Motor neuron (in vitro differentiated cells): ENCODE measurements around the gene SENP1. TPM values are rescaled to one million over a fixed set of nuclear protein-coding genes. Genes with fewer than 3 reads are reported as not detected.

Experiments
- ATAC-seq, 8 experiments: fragments of 200-7000 bp; cut with Tn5 transposase; replicated peaks in 6 of 8; 2 replicates each; pipeline ENCODE4 v1.8.0; 2021; ENCODE audit warnings: mild to moderate bottlenecking in 8 of 8, moderate library complexity in 8 of 8
- H3K27ac ChIP-seq, 2 donors: fragments of 250-450 bp; sonication (Bioruptor Pico); 2 replicates each; pipeline ENCODE4 v1.9.0; 2021; ENCODE audit warnings: antibody characterized with exemption in 2 of 2, mild to moderate bottlenecking in 2 of 2, moderate library complexity in 1 of 2
- H3K4me1 ChIP-seq, 2 donors: fragments of 250-450 bp; sonication (Bioruptor Pico); replicated peaks in 1 of 2; 2 replicates each; pipeline ENCODE4 v1.6.1; 2021; ENCODE audit warnings: antibody characterized with exemption in 2 of 2, mild to moderate bottlenecking in 2 of 2, moderate library complexity in 1 of 2
- H3K4me3 ChIP-seq, 5 donors: fragments of 250-450 bp; sonication (Bioruptor Pico); 2 replicates each; pipeline ENCODE4 v1.9.0; 2021; ENCODE audit warnings: antibody characterized with exemption in 5 of 5, mild to moderate bottlenecking in 5 of 5, moderate library complexity in 4 of 5
- WGBS, 10 experiments: fragments of 450-650 bp; shearing (Covaris generic); methylation state at CpG; one replicate each; pipeline ENCODE4 v1.0.0; 2022; 5-methylcytosine and 5-hydroxymethylcytosine counted together
- in situ Hi-C, 9 experiments: fragments of 400-800 bp; cut with MboI; loops; one replicate each; pipeline ENCODE4 v1.15.0; 2021; ENCODE audit warnings: low sequenced_read_pairs in 9 of 9, low pct_unique_long_range_greater_than_20kb in 2 of 9; ENCODE audit not compliant: unreplicated experiment in 9 of 9
- total RNA-seq, 8 experiments: library from RNA; unstranded; fragments of 300-600 nt; gene quantifications; 2 replicates each; pipeline versions ENCODE4 v1.2.3 to v1.2.4, GENCODE V29; 2022

Gene SENP1
- total RNA-seq, 8 experiments from 2014 or later, result 9.5 to 28.8 (median 19.2) TPM

- ATAC-seq, result no peak
- Histone ChIP-seq H3K4me1 (peaks cover 6 to 10% of the 10 kb centered on the region in 2 donors), H3K4me3 (no peak overlapping the region), H3K27ac (no peak overlapping the region)
- in situ Hi-C loops, result no loop called here
- WGBS, 10 experiments, result 58 to 92% (median 79%) methylated on average over 2 to 5 of the region's 5 CpGs; no CpG with 5 or more reads in 2 of the 10 experiments
These were observed 67.8 kb downstream of the SENP1 start for GRCh38 chr12:48038085-48038484.

DNA sequence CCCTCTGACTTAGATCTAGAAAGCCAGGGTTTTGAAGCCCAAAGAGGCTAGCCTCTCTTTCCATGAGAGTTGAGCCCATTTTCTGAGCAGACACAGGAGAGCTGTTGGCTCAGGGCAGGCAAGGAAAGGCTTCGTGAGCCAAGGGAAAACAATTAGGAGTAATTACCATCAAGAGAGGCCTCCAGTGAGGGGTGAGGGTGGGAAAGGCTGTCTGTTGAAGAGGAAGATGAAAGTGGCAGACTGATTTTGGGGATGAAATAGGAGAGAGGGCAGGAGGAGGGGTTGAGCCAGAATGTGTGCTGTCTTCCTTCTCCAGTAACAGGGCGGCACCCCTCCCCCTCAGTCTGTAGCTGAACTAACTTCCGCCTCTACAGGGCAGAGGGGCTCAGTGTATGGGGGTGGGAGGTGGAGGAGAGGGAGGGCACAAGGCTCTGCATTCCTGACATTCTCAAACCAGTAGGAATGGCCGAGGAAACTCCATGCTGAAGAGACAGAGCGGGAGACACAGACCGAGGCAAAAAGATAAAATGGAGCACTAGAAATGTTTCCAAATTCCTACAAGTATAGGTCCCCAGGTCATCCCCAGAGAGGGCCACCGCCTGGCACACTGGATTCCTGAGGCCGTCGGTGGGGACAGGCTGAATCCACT lies 68.5 kb downstream of the SENP1 start:
- peak in 5 of 8 experiments; percentile 30 to 73 (median 57) for ATAC-seq
- Histone ChIP-seq H3K4me1 (peaks cover 6 to 10% of the 10 kb centered on the region in 2 donors), H3K4me3 (no peak overlapping the region), H3K27ac (no peak overlapping the region)
- 0 to 50% (median 32%) methylated on average over 1 to 3 of the region's 9 CpGs; no CpG with 5 or more reads in 4 of the 10 experiments for WGBS, 10 experiments
- in situ Hi-C loops, result no loop called here

- in situ Hi-C loops, result no loop called here
- H3K27ac ChIP-seq, result no peak overlapping the region
- H3K4me1 ChIP-seq, result peaks cover 6 to 10% of the 10 kb centered on the region in 2 donors
- H3K4me3 ChIP-seq, result no peak overlapping the region
- 50 to 100% (median 90%) methylated on average over 1 to 2 of the region's 4 CpGs; no CpG with 5 or more reads in 5 of the 10 experiments for WGBS, 10 experiments
- no peak for ATAC-seq
These were observed 69.1 kb downstream of the SENP1 start for GRCh38 chr12:48036818-48037217.

- H3K4me1 ChIP-seq, result peaks cover 6 to 10% of the 10 kb centered on the region in 2 donors
- no peak overlapping the region for H3K27ac ChIP-seq
- no peak overlapping the region for H3K4me3 ChIP-seq
- in situ Hi-C loops, result no loop called here
- ATAC-seq, result peak in 1 of 8 experiments; percentile 53
- 72 to 100% (median 80%) methylated on average over 1 to 5 of the region's 8 CpGs; no CpG with 5 or more reads in 4 of the 10 experiments for WGBS, 10 experiments
These were observed 70.8 kb downstream of the SENP1 start for GRCh38 chr12:48034835-48035805.

DNA sequence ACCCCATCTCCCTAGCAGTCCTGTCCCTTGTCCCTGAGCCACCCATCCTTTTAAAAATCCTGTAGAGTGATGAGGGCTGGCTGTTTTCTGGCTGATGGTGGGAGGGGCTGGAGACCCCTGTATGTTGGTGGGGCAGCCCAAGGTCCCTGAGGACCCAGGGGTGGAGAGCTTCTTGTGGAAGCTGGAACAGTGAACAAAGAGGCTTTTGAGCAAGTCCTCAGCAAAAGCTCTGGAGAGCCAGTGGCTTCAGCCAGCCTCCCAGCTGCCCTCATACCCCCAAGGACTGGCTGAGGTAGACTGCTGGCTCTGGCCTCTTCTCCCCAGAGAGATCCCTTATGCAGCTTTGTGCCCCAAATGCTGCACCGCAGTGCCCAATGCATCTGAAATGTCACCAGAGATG lies 72.4 kb downstream of the SENP1 start:
- Histone ChIP-seq H3K4me3 (no peak overlapping the region), H3K27ac (no peak overlapping the region), H3K4me1 (peaks cover 15 to 26% of the 10 kb centered on the region in 2 donors)
- in situ Hi-C loops, result no loop called here
- no peak for ATAC-seq
- WGBS, 10 experiments, result 50 to 100% (median 85%) methylated on average over 1 of the region's 1 CpG; no CpG with 5 or more reads in 6 of the 10 experiments

GRCh38 chr12:48032597-48032996 lies 73.3 kb downstream of the SENP1 start:
- ATAC-seq, result no peak
- Histone ChIP-seq H3K27ac (no peak overlapping the region), H3K4me3 (no peak overlapping the region), H3K4me1 (peaks cover 21 to 30% of the 10 kb centered on the region in 2 donors)
- 83 to 100% (median 94%) methylated on average over 1 of the region's 1 CpG; no CpG with 5 or more reads in 4 of the 10 experiments for WGBS, 10 experiments
- in situ Hi-C loops, result no loop called here

GRCh38 chr12:48031135-48031960 lies 74.5 kb downstream of the SENP1 start:
- no peak for ATAC-seq
- H3K27ac ChIP-seq, result no peak overlapping the region
- H3K4me3 ChIP-seq, result no peak overlapping the region
- H3K4me1 ChIP-seq, result peaks cover 30 to 35% of the 10 kb centered on the region in 2 donors
- in situ Hi-C loops, result no loop called here
- 30 to 93% (median 81%) methylated on average over 1 to 11 of the region's 12 CpGs for WGBS, 10 experiments

DNA sequence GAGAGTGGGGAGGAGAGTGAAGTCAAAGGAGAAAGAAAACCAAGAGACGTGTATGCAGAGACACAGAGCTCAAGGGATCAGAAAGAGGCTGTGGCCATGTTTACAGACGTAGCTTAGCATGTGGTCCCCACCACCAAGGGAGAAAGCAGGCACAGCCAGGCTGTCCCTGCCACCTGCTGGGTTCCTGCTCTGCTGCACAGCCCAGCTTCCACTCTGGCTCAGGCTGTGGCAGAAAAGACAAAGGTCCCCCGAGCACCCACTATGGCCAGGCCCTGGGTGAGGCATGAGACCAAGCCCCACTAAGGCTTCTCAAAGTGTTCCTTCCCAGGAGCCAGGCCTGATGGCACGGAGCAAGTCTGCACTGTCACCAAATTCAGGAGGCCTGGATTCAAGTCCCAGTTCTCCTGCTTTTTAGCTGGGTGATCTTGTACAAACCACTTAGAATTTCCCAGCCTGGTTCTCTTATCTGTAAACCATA lies 75.7 kb downstream of the SENP1 start:
- H3K27ac ChIP-seq, result no peak overlapping the region
- WGBS, 10 experiments, result 0 to 80% (median 48%) methylated on average over 1 to 2 of the region's 4 CpGs; no CpG with 5 or more reads in 6 of the 10 experiments
- peak in 4 of 8 experiments; percentile 25 to 79 (median 50) for ATAC-seq

GRCh38 chr12:48029491-48030172 lies 76.2 kb downstream of the SENP1 start:
- in situ Hi-C loops, result no loop called here
- H3K27ac ChIP-seq, result peak overlapping the region in 1 of 2 donors; percentile 40
- peak in 3 of 8 experiments; percentile 48 to 79 (median 54) for ATAC-seq

More for the DNA sequence above, 75.7 kb downstream of the SENP1 start:
- Histone ChIP-seq H3K4me1 (peaks cover 30 to 35% of the 10 kb centered on the region in 2 donors), H3K4me3 (no peak overlapping the region)
- in situ Hi-C loops, result no loop called here

DNA sequence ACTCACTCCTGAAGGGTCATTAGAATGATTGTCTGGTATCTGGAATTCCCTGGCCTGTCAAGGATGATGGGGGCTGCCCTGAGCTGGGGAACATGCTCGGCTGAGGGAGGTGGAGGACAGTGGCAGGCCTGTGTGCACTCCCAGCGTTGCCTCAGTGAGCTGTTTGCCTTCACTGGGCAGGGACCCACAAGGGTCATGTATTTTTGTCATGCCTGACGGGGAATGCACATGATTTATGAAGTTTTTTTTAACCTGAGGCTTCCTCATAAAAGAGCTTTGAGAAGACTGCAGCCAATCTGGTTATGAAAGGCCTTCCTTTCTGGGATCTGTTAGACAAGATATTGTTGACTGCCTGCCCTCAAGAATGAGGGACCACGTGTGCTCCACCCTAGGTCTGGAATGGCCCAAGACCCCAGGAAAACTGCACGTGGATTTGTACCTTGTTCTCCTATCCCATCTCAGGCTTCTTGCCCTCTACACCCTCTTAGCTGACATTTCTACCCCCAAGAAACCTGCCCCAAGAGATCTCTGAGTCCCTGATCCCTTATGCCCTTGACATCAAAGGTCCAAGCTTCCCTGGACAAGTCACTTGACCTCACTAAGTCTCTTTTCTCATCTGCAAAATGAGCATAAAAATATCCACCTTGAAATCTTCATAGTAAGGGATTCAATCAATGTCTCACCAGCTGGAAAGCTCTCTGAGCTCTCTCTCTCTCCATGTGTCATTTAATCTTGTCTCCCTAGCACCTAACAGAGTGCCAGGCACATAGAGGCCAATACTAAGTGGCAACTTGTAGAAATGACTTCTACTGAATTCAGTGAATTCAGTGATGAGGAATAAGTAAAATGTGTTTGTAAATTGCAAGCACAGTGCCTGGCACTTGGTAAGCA lies 77.1 kb downstream of the SENP1 start:
- Histone ChIP-seq H3K27ac (no peak overlapping the region), H3K4me1 (peaks cover 33 to 39% of the 10 kb centered on the region in 2 donors), H3K4me3 (no peak overlapping the region)
- peak; percentile 13 to 72 (median 49) for ATAC-seq
- 0 to 67% (median 42%) methylated on average over 1 to 5 of the region's 5 CpGs; no CpG with 5 or more reads in 1 of the 10 experiments for WGBS, 10 experiments
- in situ Hi-C loops, result no loop called here

More at GRCh38 chr12:48029491-48030172, 76.2 kb downstream of the SENP1 start:
- H3K4me3 ChIP-seq, result no peak overlapping the region
- peaks cover 30 to 35% of the 10 kb centered on the region in 2 donors for H3K4me1 ChIP-seq
- 20 to 60% (median 51%) methylated on average over 1 to 3 of the region's 8 CpGs; no CpG with 5 or more reads in 5 of the 10 experiments for WGBS, 10 experiments
